C4-2B (cell line): ENCODE data around the gene KRT76.

Experiments
- ZFX ChIP-seq: fragments of 450-650 bp; IDR thresholded peaks from 2 replicates; pipeline ENCODE4 v1.6.1; 2017
- TF ChIP-seq, protein P1 (sequence below): fragments of 450-650 bp; conservative IDR thresholded peaks from 2 replicates; pipeline ENCODE4 v1.5.1; 2017; ENCODE audit warnings: mild to moderate bottlenecking

DNA sequence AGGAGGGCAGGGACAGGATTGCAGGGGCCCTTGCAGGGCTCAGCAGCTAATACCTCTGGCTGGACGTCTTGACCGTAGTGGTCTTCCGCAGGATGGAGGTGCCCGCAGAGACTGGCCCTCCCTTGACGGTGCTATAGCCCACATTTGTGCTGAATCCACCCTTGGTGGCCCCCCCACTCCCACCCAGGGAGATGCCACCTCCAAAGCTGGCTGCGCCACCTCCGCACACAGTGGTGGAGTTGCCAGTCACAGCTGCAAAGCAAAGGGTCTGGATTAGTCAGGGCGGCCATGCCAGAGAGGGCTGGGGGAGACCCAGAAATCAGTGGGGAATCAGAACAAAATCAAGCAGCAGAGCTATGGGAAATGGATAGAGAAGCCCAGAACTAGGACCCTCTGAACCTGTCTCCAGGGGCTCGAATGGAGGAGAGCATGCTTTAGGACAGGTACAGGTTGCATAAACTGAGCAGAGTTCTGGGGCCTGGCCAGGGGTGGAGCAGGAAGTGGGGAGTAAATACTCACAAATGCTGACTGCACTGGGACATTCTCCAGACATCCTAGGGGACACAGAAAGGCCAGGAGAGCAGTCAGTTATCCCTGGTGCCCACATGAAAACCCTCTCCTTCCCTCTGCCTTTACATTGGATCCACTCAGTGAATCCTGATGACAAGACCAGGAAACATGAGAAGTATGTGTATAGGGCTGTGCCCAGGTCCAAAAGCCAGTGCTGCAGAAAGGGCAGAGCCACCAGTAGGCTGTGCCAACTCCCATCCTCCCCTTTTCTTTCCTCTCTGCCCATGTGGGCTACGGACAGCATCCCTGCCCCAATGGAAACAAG lies 44.9 kb upstream of the KRT76 start:
- TF ChIP-seq, protein P1, sequence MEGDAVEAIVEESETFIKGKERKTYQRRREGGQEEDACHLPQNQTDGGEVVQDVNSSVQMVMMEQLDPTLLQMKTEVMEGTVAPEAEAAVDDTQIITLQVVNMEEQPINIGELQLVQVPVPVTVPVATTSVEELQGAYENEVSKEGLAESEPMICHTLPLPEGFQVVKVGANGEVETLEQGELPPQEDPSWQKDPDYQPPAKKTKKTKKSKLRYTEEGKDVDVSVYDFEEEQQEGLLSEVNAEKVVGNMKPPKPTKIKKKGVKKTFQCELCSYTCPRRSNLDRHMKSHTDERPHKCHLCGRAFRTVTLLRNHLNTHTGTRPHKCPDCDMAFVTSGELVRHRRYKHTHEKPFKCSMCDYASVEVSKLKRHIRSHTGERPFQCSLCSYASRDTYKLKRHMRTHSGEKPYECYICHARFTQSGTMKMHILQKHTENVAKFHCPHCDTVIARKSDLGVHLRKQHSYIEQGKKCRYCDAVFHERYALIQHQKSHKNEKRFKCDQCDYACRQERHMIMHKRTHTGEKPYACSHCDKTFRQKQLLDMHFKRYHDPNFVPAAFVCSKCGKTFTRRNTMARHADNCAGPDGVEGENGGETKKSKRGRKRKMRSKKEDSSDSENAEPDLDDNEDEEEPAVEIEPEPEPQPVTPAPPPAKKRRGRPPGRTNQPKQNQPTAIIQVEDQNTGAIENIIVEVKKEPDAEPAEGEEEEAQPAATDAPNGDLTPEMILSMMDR = no peak
- TF ChIP-seq ZFX = no peak
